NCI-H510A treated with DMSO at 0.1 percent for 48 hours (cell line): ENCODE data around the gene ATXN10.
"Not testable (repeated sequence)": the region's sequence is repeated elsewhere in the genome, so short reads cannot be mapped to it uniquely, and the experiment has no call there.

ENCODE experiments used
- DNase-seq: peaks from one replicate; lab custom pipeline; 2025; lab: John Stamatoyannopoulos, UW

The ATXN10 gene

GRCh38 chr22:45785458-45785857 is 113.8 kb downstream of the ATXN10 start:
- DNase-seq: no peak

DNA sequence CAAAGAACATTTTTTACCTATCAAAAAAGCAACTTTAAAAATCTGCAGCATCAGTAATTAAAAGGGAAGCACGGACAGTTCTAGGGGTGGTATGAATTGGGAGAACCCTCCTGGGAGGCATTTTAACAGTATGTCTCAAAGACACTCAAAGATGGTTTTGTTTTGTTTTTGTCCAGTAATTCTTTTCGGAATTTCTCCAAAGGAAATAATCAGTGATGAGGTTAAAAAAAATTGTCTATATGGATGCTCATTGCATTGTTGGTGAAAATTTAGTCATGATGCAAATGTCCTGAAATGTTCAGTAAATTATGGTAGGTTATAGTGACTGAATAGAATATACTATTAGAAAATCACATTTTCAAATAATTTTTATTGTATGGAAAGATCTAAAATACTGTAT is 115.1 kb downstream of the ATXN10 start:
- DNase-seq: no peak

DNA sequence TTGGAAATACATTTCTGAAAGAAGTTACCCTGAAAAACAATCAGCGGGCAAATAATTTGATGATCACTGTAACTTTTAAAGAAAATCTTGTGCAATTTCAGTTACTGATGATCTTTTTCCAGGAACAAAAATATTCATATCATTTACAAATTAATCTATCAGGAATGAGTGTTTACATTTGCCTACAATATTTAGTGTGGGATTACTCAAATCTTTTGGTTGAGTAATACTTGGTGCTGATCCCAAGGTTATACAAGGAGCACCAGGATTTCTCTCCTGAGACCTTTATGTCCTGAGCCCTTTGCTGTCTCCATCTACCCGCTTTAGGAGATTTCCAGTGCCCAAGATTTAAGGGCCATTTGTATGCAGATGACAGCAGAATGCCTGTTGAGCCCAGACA is 116.1 kb downstream of the ATXN10 start:
- no peak for DNase-seq

- DNase-seq: no peak
These were observed 116.9 kb downstream of the ATXN10 start for GRCh38 chr22:45788522-45788921.

DNA sequence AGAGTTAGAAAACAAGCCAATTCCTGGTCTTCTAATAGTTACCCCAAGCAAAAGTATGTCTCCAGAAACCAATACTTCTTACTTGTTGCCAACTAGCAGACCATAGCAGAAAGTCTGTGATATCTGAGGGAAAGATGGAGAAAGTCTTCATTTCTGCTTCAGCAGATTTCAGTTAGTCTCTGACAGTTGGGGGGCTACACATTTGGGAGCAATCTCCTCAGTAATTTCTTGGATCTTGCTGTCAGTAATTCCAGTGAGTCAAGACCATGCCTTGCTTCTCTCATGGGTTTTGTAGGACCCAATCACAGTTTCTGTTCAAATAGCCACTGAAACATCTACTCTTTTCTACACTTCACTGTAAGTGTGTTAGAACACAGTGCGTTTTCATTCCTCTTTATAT is 118.8 kb downstream of the ATXN10 start:
- DNase-seq: no peak

GRCh38 chr22:45793161-45793560 is 121.5 kb downstream of the ATXN10 start:
- no peak for DNase-seq

DNA sequence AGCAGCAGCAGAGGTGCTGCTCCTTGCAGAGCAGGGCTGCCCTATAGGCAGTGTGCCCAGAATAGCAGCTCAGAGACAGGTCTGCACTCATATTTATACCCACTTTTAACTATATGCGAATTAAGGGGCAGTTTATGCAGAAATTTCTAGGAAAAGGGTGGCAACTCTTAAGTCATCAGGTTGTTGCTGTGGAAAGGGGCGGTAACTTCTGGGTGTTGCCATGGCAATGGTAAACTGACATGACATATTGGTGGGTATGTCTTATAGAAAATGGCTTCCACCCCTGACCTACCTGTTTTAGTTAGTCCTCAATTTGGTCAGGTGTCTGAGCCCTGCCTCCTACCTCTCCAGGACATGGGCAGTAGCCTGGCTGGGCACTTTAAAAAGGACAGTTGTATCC is 122.3 kb downstream of the ATXN10 start:
- no peak for DNase-seq

DNA sequence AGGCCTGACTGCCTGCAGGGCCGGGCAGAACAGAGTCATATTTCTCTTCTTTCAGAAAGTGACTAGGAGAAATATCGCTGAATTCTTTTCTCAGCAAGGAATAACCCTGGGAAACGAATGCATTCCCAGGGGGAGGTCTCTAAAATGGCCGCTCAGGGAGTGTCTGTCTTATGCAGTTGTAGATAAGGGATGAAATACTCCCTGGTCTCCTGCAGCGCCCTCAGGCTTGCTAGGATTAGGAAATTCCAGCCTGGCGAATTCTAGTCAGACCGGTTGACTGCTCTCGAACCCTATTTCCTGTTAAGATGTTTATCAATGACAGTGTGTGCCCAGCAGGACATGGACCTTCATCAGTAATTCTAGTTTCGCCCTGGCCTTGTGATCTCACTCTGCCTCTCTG is 124.4 kb downstream of the ATXN10 start:
- DNase-seq: not testable (repeated sequence)

DNA sequence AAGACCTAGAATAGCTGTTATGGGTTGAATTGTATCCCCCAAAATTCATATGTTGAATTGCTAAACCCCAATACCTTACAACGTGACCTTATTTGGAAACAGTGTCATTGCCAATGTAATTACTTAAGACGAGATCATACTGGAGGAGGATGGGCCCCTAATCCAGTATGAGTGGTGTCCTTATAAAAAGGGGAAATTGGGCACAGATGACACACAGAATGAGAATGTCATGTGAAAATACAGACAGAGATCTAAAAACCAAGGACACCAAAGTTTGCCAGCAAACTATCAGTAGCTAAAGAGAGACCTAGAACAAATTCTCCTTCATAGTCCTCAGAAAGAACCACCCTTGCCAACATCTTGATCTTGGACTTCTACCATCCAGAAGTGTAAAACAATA is 127.7 kb downstream of the ATXN10 start:
- DNase-seq: no peak

- DNase-seq: no peak
These were observed 130.4 kb downstream of the ATXN10 start for GRCh38 chr22:45802054-45802453.

DNA sequence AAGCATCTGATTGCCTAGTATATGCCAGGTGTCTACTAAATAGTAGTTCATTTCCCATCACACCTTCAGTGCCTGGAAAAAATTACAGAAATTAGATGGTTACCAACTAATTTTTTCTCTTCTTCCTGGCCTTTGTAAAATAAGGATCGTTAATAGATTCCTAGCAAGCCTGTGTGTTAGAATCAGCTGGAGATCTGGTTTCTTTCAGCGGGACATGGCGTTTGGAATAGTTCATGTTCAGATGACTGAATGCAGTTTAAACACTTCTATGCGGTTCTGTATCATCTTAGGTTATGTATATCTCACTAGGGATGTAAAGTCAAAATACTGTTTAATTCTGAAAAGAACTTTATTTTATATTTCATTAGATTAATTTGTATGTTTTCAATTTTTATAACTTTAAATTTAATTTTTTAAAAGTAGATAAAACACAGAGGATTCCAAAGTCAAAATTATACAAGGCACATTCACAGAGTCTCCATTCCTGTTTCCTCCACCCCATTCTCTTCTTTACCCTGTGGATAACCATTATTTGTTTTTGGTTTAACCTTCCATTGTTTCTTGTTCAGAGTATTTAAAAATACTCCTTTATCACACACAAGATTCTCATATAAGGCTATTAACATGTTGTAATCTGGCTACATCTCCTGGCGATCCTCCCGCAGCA is 132.8 kb downstream of the ATXN10 start:
- DNase-seq: no peak

GRCh38 chr22:45804986-45805325 is 133.3 kb downstream of the ATXN10 start:
- DNase-seq: no peak

GRCh38 chr22:45805413-45805812 is 133.8 kb downstream of the ATXN10 start:
- no peak for DNase-seq

GRCh38 chr22:45807156-45807915 is 135.7 kb downstream of the ATXN10 start:
- no peak for DNase-seq

- no peak for DNase-seq
These were observed 141.3 kb downstream of the ATXN10 start for GRCh38 chr22:45812910-45813309.

DNA sequence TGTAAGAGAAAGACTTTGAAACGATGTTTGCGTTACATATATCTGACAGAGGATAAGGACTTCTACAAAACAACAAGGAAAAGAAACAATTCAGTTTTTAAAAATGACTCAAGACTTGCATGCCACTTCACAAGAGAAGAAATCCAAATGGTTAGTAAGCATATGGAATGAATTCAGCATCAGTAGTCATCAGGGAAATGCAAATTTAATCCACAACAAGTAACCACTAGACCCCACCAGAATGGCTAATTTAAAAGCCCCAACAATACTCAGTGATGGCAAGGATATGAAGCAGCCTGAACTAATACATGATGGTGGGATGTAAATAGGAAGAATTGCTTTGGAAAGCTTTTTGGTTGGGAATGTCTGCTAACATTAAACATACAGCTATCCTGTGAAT is 142.6 kb downstream of the ATXN10 start:
- DNase-seq: no peak

- DNase-seq: no peak
These were observed 145.1 kb downstream of the ATXN10 start for GRCh38 chr22:45816776-45817175.

DNA sequence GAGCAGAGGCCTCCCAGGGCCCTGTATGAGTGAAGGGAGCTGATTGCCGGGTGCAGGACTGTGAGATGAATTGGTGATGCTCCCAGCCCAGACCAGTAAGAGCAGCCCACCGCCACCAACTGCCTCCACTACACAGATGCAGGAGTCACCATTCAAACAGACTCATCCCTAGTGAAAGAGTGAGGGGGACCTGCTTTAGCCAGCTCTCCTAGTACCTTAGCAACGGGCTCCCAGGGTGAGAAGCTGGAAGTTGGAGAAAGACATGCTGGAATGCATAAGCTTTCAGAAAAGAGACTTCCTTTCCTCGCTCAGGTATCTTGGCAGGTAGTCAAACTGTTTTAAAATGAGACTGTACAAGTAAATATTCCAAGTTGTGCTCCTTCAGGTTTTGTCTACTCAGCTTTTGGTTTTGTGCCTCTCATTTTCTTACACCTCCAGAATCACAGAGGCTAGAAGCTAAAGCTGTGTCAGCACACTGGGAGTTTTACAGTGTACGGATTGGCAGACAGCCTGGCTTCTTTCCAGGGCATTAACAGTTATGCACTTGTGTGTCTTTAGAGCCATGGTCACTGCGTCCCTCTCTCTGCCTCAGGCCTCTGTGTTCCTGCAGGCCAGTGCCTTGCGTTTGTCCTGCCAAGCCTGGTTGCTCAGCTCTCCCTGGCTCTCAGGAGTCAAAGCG is 146.2 kb downstream of the ATXN10 start:
- DNase-seq: no peak

DNA sequence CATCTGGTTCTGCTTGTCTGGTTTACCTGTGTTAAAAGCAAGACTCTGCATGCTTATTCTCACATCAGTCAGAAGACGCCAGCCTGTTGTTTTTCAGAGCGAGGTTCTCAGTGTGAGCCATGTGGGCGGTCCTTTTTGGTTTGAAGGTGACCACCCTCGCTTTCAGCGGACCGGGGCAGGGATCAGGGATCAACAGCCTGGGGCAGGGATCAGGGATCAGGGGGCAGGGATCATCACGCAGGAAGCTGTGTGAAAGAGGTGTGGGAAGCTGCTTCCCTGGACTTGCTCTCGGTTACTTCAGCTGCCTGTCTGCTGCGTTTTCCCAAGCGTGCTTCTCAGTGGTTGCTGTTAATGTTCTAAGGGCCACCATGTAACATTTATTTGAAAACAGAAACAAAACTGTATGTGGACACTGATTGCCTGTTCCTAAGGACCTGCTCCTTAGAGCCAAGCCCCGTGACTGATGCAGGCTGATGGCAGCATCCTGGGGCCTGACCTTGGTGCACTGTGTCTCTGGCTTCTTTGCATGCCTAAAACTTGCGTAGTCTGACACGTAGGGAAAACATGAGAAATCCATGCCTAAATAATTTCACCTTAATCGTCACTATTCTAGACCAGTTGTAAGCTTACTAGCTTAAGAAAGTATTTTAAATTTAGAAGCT is 146.9 kb downstream of the ATXN10 start:
- DNase-seq: no peak

DNA sequence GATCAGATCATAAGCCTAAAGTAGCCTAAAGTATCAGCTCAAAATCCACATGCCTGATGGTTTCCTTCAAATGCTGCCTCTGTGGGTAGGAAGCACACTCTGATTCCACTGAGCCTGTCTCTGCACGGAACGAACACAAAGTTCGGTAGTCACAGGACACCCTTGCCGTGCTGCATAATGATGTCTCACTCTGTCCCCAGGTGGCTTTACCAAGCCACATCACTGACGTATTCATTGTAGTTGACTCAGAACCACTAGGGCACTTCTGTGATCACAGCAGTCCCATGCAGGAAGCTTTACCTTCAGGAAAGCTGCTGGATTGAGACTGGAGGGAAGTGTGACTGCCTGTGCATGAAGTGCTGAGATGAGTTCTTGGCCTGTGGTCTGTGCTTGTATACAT is 147.7 kb downstream of the ATXN10 start:
- no peak for DNase-seq

GRCh38 chr22:45823336-45823735 is 151.7 kb downstream of the ATXN10 start:
- DNase-seq: no peak

- no peak for DNase-seq
These were observed 154.9 kb downstream of the ATXN10 start for GRCh38 chr22:45826520-45826919.

DNA sequence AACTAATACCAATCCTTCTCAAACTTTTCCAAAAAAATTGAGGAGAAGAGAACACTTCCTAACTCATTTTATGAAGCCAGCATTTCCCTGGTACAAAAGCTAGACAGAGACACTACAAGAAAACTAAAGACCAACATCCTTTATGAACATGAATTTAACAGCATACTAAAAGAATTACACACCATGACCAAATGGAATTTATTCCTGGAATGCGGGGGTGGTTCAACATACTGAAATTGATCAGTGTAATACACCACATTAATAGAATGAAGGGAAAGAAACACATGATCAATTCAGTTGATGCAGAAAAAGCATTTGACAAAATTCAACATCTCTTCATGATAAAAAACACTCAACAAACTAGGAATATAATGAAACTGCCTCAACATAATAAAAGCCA is 157.2 kb downstream of the ATXN10 start:
- DNase-seq: no peak
